NCI-H146 (cell line): ENCODE results near the gene AHRR.
A peak's percentile ranks its signal among the peaks of the same experiment; 100 is the strongest.

Experiments
- DNase-seq: peaks from one replicate; lab custom pipeline; 2025; lab: John Stamatoyannopoulos, UW

Gene AHRR

GRCh38 chr5:415928-416635 lies 94.6 kb downstream of the AHRR start:
- no peak for DNase-seq

DNA sequence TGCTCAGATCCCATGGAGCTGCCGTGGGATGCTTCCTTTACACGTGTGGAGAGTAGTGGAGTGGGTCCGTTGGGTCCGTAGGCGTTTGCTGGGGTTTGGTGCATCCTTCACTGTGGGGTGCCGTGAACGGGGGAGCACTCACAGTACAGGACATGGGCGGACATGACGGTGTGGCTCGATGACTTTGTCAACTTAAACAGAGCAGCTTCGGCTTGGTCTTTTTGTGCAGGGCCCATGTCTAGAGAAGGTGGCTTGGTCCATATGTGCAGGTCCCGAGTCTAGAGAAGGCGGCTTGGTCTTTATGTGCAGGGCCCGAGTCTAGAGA lies 95.1 kb downstream of the AHRR start:
- no peak for DNase-seq

DNA sequence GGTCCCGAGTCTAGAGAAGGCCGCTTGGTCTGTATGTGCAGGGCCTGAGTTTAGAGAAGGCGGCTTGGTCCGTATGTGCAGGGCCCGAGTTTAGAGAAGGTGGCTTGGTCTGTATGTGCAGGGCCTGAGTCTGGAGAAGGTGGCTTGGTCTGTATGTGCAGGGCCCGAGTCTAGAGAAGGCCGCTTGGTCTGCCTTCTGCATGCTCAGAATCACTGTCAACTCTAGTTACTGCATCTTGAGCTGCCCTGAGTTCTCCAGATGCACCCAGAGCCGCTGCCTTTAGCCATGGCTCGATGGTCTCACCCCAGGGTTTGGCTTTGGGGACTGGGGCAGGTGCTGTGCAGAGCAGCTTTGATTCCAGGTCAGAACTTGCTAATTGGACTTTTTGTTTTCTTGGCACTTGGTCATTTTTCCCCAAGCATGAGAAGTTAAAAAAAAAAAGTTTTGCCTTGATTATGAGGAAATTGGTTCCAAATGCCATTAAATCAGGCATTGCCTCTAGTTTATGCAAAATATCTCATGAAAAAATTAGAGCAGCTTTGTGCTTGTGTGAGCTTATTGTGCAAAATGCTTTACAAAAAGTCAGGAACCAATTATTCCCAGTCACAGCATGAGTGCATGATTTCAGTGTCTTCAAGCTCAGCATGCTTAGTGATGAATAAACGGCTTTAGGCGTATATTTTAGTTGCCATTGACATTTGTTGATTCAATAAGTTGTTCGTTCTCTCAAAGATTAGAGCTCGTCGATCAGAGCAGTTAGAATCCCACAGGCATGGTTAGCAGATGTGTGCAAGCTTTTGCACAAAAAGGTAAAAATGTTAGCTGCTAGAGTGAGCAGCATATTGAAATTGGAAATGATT lies 96.0 kb downstream of the AHRR start:
- peak; percentile 86 for DNase-seq

- DNase-seq, result peak; percentile 85
Measured at GRCh38 chr5:418162-419121, 96.9 kb downstream of the AHRR start.

DNA sequence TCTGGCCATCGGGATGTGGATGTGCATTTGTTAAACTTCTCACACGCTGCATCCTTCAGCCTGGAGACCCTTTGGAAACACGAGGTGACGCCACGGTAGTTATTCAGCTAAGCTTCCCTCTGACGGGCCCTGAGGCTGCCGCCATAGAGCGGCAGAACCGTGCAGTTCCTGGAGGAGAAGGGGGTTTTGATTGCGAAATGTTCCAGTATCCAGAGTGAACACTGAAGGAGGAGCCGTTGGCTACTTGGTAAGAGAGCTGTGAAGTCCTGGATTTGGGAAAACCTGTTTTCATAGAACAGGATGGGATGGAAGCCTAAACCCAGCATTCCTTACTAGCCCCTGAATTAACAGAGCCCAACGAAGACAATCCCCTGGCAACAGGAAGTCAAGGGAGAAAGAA lies 98.5 kb downstream of the AHRR start:
- DNase-seq, result no peak

DNA sequence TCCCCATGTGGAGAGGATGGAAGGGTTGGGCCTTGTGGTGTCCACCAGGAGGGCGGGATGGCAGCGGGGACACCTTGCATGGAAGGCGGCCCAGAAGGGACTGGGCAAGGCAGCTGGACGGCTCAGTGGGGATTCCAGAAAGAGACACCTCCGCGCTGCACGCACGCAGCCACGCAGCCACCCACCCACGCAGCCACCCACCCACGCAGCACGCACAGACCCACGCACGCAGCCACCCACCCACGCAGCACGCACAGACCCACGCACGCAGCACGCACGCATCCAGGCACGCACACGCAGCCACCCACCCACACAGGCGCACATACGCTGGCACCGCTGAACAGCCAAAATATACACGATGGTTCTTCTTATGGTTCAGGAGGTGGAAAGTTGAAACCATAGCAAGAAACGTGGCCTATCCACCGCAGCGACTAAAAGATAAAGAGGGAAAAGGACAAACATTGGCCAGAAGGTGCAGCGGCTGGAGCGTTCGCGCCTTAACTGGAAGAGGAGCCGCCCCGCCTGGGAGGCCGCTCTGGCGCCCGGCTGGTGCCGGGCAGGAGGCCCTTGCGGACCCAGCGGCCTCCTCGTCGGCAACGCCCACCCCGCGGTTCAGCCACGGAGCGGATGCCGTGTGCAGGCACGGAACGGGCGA lies 99.2 kb downstream of the AHRR start:
- DNase-seq, result no peak

DNA sequence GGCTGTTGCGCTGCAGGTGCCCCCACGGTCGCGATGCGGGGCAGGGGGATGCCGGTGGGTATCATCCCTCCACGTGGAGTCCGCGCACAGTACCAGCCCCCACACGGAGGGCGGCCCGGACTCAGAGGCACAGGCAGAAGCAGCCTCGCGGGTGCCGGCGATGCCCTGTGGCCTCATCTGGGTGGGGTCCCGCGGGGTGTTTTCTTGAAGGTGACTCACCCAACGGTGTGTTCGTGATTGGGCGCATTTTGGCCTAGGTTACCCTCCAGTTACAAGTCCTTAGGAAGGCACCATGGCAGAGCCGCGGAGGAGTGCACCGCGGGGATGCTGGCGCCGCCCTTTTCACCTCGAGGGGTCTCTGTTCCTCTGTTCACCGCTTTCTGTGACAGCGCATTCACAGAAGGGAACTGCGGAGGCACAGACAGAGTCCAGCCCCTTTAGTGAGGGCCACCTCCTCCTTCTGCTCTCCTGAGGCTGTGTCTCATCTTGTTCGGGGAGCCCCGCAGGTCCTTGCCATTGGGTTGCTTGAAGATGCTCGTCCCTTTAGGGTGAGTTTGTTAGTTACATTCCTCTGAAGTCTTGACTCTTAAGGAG lies 99.9 kb downstream of the AHRR start:
- no peak for DNase-seq

DNA sequence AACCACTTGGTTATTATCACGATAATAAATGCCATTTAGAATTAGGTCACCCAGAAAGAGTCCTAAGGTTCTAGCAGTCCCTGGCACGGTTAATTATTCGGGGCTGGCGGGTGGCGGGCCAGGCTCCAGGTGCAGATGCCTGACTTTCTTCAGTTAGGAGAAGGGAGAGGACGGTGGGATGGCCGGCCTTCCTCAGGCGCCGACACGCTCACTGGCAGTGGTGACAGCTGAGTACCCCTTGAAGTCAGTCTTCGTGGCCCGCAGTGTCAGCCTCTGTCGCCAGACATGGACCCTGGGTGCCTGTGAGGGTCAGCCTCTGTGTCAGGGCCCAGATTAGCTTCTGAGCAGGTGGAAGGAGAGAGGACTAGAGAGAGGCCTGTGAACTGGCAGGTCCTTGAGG lies 100.4 kb downstream of the AHRR start:
- no peak for DNase-seq

DNA sequence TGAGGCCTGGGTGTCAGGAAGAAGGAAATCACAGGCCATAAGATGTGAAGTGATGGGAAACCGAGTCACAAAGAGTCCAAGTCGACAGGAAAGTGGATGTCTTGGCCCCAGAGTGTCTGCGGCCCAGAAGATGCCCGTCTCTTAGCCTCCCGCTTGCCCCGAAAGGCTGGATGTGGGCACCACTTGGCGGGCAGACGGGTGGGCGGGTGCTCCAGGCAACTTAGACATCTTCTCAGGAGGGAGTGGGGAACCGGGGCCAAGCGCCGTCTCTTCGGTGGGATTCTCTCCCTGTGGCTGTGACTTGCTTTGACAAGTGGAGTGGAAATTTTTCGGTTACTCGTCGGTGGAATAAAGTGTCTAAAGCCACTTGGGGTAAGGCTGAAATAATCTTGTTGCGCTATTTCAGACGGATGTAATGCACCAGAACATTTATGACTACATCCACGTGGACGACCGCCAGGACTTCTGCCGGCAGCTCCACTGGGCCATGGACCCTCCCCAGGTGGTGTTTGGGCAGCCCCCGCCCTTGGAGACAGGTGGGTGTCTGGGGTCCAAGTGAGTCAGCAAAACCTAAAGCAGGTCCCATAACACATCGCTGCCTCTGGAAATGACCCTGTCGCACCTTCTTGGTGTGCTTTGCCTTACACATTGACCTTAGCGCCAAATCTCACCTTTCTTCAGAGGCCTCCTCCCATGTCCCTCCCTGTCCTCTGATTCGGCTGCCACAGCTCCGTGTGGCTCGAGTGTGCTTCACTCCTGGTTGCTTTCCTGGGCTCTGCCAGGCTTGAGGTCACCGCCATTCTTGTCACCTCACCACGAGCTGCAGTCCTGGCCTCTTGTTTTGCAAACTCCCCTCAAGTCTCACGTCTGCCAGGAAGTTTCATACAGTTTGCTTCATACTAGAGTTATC lies 101.1 kb downstream of the AHRR start:
- DNase-seq, result no peak

DNA sequence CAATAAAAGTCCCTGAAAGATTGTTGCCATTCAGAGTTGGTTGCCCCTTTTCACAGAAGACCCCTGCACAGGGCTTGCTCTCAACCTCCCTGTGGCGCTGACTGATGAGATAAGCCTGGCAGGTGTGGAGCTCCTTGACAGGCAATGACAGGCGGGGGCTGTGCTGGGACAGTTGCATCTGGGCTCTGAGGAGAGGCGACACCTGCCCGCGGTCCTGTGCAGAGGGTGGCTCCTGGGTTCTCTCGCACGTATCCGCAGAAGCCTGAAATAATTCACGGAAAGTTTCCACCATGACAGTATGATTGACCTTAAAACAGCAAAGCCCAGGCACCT lies 101.7 kb downstream of the AHRR start:
- no peak for DNase-seq

DNA sequence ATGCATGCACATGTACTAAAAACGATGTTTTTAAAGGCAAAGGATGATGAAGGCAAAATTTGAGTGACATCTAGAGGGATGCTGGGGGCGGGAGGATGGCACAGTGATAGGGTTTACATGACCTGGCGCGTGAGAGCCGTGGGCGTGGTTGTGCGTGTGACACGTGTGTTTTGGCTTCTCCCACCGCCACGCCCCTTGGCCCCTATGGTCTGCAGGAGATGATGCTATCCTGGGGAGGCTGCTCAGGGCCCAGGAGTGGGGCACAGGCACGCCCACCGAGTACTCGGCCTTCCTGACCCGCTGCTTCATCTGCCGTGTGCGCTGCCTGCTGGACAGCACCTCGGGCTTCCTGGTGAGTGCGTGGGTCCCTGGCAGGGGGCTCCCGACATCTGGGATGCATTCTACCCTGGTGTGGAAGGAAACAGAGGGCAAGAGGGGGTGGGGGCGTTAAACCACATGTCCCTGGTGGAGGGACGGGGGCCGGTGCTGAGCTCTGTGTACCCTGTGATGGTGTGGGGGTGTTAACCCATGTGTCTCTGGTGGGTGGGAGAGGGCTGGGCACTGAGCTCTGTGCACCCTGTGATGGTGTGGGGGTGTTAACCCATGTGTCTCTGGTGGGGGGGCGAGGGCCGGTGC lies 102.2 kb downstream of the AHRR start:
- no peak for DNase-seq

DNA sequence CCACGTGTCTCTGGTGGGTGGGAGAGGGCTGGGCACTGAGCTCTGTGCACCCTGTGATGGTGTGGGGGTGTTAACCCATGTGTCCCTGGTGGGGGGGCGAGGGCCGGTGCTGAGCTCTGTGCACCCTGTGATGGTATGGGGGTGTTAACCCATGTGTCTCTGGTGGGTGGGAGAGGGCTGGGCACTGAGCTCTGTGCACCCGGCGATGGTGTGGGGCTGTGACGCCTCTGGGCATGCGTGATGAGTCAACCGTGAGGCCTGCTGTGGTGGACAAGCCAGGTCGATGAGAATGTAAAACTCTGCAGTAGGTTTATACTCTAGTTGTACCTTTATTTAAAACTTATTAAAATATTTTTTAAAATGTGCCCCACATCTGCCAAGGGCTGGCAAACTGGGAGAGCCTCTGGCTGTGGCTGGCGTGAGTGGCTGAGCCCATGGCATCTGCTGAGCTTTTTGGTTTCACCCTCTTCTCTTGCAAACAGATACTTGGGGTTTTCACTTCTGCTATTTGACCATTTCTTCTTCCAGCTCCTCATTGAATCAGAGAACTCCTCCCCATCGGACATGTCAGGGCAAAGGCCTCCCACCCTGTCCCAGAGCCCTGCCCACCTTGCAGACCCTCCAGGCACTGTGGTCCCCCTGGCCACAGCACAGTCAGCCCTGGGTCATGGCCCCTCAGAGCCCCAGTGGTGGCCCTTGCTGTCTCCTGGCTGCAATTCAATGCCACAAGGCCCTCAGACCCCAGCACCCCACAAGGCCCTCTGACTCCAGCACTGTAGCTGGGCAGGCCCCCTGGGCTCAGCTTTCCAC lies 103.0 kb downstream of the AHRR start:
- DNase-seq, result no peak

GRCh38 chr5:425714-426113 lies 104.2 kb downstream of the AHRR start:
- peak; percentile 85 for DNase-seq

- DNase-seq, result no peak
Measured at GRCh38 chr5:426392-426976, 105.0 kb downstream of the AHRR start.

DNA sequence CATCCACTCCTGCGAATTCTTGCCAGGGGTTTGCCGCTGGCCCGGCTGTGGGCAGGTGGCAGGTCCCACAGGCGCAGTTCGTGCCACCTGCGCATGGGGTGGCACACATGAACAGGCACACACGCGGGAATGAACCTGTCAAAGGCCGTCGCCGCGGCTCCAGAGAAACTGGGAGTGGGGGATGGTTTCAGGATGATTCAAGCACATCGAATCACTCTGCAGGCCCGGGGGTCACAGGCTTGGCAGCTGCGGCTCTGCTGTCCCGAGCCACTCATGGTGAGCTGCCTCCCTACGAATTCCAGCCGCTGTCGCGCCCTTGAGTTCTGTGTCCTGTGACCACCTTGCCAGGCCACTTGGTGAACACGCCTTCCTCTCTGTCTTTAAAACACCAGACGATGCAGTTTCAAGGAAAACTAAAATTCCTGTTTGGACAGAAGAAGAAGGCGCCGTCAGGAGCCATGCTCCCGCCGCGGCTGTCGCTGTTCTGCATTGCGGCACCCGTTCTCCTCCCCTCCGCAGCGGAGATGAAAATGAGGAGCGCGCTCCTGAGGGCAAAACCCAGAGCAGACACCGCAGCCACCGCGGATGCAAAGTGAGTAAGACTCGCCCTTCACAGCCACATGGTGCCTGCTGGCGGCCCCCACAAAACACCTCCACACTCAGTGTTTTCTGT lies 106.0 kb downstream of the AHRR start:
- no peak for DNase-seq

DNA sequence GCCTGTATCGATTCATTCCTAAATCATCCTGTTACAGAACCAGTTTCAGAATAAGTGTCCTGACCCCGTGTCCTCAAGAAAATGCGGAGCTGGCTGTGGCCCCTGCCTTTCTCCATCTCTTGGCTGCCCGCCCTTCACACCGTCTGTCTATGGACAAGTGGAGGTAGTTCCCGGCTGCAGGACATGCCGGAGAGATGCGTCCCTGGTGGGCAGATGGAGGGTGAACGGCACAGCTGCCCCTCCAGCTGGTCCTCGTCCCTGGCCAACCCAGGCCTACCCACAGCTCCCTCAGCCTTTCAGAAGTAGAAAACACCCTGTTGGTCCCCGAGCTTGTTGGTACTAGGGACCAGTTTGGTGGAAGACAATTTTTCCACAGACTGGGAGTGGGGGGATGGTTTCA lies 106.7 kb downstream of the AHRR start:
- DNase-seq, result no peak

- DNase-seq, result no peak
Measured at GRCh38 chr5:428754-429452, 107.4 kb downstream of the AHRR start.
